IPS-15b (cell line): Measurements from ENCODE around the gene TRIOBP.

Experiments used
- H3K27me3 ChIP-seq: one replicate; pipeline ENCODE4 v1.6.1; 2013; ENCODE audit warnings: low read length; ENCODE audit not compliant: control insufficient read depth, insufficient read depth
- H3K36me3 ChIP-seq: one replicate; pipeline ENCODE4 v1.6.1; 2013; ENCODE audit warnings: low read length; ENCODE audit not compliant: control insufficient read depth, insufficient read depth
- H3K4me1 ChIP-seq: one replicate; pipeline ENCODE4 v1.6.1; 2013; ENCODE audit warnings: mild to moderate bottlenecking, low read length; ENCODE audit not compliant: control insufficient read depth, insufficient read depth
- H3K4me3 ChIP-seq: one replicate; pipeline ENCODE4 v1.5.1; 2013; ENCODE audit warnings: low read depth, low read length
- H3K9ac ChIP-seq: one replicate; pipeline ENCODE4 v1.6.1; 2013; ENCODE audit warnings: low read depth, mild to moderate bottlenecking, low read length
- H3K9me3 ChIP-seq: one replicate; pipeline ENCODE4 v1.6.1; 2013; ENCODE audit warnings: mild to moderate bottlenecking, low read length; ENCODE audit not compliant: control insufficient read depth, insufficient read depth

Gene TRIOBP

DNA sequence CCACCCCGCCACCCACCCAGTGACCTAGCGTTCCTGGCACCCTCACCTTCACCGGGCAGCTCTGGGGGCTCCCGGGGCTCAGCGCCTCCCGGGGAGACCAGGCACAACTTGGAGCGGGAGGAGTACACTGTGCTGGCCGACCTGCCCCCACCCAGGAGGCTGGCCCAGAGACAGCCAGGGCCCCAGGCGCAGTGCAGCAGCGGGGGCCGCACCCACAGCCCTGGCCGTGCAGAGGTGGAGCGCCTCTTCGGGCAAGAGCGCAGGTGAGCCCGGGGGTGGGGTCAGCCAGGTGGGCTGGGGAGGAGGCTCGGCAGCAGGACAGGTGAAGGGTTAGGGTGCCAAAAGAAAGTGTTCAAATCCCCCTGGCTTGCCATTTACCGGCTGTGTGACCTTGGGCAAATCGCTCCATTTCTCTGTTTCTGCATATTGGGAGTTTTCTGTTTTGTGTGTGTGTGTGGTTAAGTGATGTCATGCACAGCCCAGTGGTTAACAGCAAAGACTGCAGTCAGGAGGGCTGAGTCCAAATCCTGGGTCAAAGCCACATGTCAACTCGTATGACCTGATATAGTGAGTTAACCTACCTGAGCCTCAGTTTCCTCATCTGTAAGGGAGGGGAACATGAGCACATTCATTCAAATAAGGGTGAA is 29.5 kb downstream of the TRIOBP start:
- Histone ChIP-seq H3K27me3 (no peaks in the 10 kb centered on the region), H3K4me3 (no peak overlapping the region), H3K36me3 (peaks cover 8% of the 10 kb centered on the region), H3K4me1 (no peaks in the 10 kb centered on the region), H3K9ac (no peak overlapping the region), H3K9me3 (no peaks in the 10 kb centered on the region)

GRCh38 chr22:37728620-37729019 is 31.8 kb downstream of the TRIOBP start:
- Histone ChIP-seq H3K4me1 (no peaks in the 10 kb centered on the region), H3K4me3 (no peak overlapping the region), H3K9me3 (no peaks in the 10 kb centered on the region), H3K9ac (no peak overlapping the region), H3K36me3 (peaks cover 8% of the 10 kb centered on the region), H3K27me3 (no peaks in the 10 kb centered on the region)

DNA sequence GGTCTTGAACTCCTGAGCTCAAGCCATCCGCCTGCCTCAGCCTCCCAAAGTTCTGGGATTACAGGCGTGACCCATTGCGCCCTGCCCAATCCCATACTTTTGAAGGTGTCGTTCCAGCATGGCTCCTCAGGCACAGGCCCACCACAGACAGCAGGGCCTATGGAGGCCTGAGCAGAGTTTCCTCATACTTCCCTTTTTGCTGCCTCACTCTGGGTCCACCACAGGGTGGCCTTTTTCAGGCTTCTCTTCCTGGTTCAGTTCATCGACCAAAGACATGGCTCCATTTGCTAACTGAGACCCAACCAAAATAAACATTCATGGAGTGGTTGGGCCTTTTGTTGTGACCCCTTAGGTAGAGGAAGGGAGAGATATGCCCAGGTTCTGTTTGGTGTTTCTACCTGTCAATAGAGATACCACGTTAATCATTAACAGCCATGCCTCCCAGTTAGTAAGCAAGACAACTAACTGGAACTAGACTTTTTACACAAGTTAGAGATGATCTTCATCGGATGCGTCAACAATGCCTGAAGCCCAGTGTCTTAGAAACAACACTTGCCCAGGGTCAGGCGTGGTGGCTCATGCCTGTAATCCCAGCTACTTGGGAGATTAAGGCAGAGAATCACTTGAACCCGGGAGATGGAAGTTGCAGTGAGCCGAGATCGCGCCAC is 35.1 kb downstream of the TRIOBP start:
- no peaks in the 10 kb centered on the region for H3K27me3 ChIP-seq
- no peaks in the 10 kb centered on the region for H3K36me3 ChIP-seq
- H3K9ac ChIP-seq = no peak overlapping the region
- no peaks in the 10 kb centered on the region for H3K9me3 ChIP-seq
- peaks cover 2% of the 10 kb centered on the region for H3K4me1 ChIP-seq
- H3K4me3 ChIP-seq = no peak overlapping the region

GRCh38 chr22:37732699-37733607 is 36.1 kb downstream of the TRIOBP start:
- no peak overlapping the region for H3K4me3 ChIP-seq
- H3K36me3 ChIP-seq = no peaks in the 10 kb centered on the region
- no peak overlapping the region for H3K9ac ChIP-seq

GRCh38 chr22:37733625-37734401 is 37.0 kb downstream of the TRIOBP start:
- Histone ChIP-seq H3K36me3 (no peaks in the 10 kb centered on the region), H3K9ac (no peak overlapping the region), H3K4me3 (no peak overlapping the region), H3K4me1 (peaks cover 2% of the 10 kb centered on the region), H3K9me3 (no peaks in the 10 kb centered on the region), H3K27me3 (peaks cover 6% of the 10 kb centered on the region)

More at GRCh38 chr22:37732699-37733607, 36.1 kb downstream of the TRIOBP start:
- H3K9me3 ChIP-seq = no peaks in the 10 kb centered on the region
- H3K27me3 ChIP-seq = peaks cover 5% of the 10 kb centered on the region
- peaks cover 2% of the 10 kb centered on the region for H3K4me1 ChIP-seq

- H3K4me1 ChIP-seq = peaks cover 2% of the 10 kb centered on the region
- no peaks in the 10 kb centered on the region for H3K9me3 ChIP-seq
- peaks cover 6% of the 10 kb centered on the region for H3K27me3 ChIP-seq
- peaks cover 4% of the 10 kb centered on the region for H3K36me3 ChIP-seq
- no peak overlapping the region for H3K4me3 ChIP-seq
- no peak overlapping the region for H3K9ac ChIP-seq
These were observed 37.5 kb downstream of the TRIOBP start for GRCh38 chr22:37734402-37734700.

GRCh38 chr22:37734964-37735451 is 38.2 kb downstream of the TRIOBP start:
- peaks cover 6% of the 10 kb centered on the region for H3K27me3 ChIP-seq
- H3K36me3 ChIP-seq = peaks cover 4% of the 10 kb centered on the region
- no peak overlapping the region for H3K9ac ChIP-seq
- no peak overlapping the region for H3K4me3 ChIP-seq
- H3K4me1 ChIP-seq = peaks cover 2% of the 10 kb centered on the region
- H3K9me3 ChIP-seq = no peaks in the 10 kb centered on the region

DNA sequence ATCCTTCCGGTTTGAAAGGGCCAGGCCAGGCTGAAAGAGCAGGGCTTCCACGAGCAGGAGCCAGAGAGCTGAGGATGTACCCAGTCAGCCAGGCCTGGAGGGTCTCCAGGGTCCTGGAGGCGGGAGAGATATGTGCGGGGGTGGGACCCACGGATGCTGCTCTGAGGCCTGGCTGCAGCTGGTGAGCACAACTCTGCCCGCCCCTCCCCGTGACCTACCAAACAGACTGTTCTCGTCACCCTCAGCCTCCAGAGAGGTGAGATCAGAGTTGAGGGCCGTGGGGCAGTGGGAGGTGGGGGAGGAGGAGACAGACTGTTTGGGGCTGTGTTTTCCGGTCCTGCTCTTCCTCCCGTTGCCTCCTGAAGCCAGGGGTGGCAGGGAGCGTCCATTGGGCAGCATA is 42.2 kb downstream of the TRIOBP start:
- Histone ChIP-seq H3K4me3 (no peak overlapping the region), H3K4me1 (peaks cover 2% of the 10 kb centered on the region), H3K9me3 (no peaks in the 10 kb centered on the region), H3K27me3 (peaks cover 6% of the 10 kb centered on the region), H3K36me3 (peaks cover 4% of the 10 kb centered on the region), H3K9ac (no peak overlapping the region)

GRCh38 chr22:37739611-37740049 is 42.8 kb downstream of the TRIOBP start:
- Histone ChIP-seq H3K36me3 (peaks cover 4% of the 10 kb centered on the region), H3K4me3 (no peak overlapping the region), H3K9me3 (no peaks in the 10 kb centered on the region), H3K27me3 (peaks cover 6% of the 10 kb centered on the region), H3K9ac (no peak overlapping the region), H3K4me1 (peaks cover 2% of the 10 kb centered on the region)

- Histone ChIP-seq H3K9ac (no peak overlapping the region), H3K9me3 (no peaks in the 10 kb centered on the region), H3K27me3 (peaks cover 6% of the 10 kb centered on the region), H3K4me3 (no peak overlapping the region), H3K36me3 (peaks cover 4% of the 10 kb centered on the region), H3K4me1 (no peaks in the 10 kb centered on the region)
These were observed 43.8 kb downstream of the TRIOBP start for GRCh38 chr22:37740455-37741311.
